Measurements from ENCODE around the gene RAD18. TPM values are rescaled to one million over a fixed set of nuclear protein-coding genes. Genes with fewer than 3 reads are reported as not detected.

Gene RAD18
- total RNA-seq, 1 experiment from 2014 or later = 46.6 TPM

DNA sequence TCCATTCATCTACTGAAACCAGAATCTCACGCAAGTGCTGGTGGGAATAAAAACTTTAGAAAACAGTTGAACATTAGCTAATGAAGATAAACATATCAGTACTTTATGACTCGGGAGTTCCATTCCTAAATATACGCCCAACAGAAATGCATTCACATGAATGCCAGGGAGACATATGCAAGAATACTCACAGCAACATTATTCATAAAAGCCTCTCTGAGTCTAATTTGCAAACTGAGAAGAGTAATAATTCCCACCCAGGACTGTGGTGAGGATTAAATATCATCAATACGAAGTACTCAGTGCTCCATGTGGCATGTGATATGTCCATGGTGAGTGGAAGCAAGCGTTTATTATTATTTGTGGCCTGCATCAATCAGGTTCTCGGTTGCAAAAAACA is 128.3 kb downstream of the RAD18 start:
- TF ChIP-seq EZH2 (IDR thresholded peaks at IDR 0.05; ENCODE audit: low read length, unreplicated experiment) = no peak
- no peak for TF ChIP-seq EZH2phosphoT487 (IDR thresholded peaks at IDR 0.05; ENCODE audit: borderline replicate concordance, low read length)
- no peak for TF ChIP-seq CTCF (conservative IDR thresholded peaks at IDR 0.05; ENCODE audit: low read depth, low read length)
- BruUV-seq (replicated peaks) = no TSS peak

GRCh38 chr3:8827641-8828040 is 135.6 kb downstream of the RAD18 start:
- H2AFZ ChIP-seq (ENCODE audit: low read length) = no peak overlapping the region
- TF ChIP-seq EZH2phosphoT487 (IDR thresholded peaks at IDR 0.05; ENCODE audit: borderline replicate concordance, low read length) = no peak
- TF ChIP-seq EZH2 (IDR thresholded peaks at IDR 0.05; ENCODE audit: low read length, unreplicated experiment) = no peak
- no peak for TF ChIP-seq CTCF (conservative IDR thresholded peaks at IDR 0.05; ENCODE audit: low read depth, low read length)
- ATAC-seq = no peak
- H3K36me3 ChIP-seq (ENCODE audit: low read depth, low read length) = no peaks in the 10 kb centered on the region
- CTCF ChIA-PET = no interaction called here
- DNase-seq = no peak
- no peak overlapping the region for H3K9ac ChIP-seq (ENCODE audit: low read length)
- intact Hi-C loops (cut with micrococcal nuclease) = no loop called here
- no peak overlapping the region for H3K4me3 ChIP-seq (ENCODE audit: low read length)
- H3K9me3 ChIP-seq (ENCODE audit: low read length) = no peaks in the 10 kb centered on the region
- BruUV-seq (replicated peaks) = no TSS peak
- no peaks in the 10 kb centered on the region for H3K79me2 ChIP-seq (ENCODE audit: low read length)
- POLR2A ChIA-PET (ENCODE audit: unreplicated experiment) = no interaction called here
- no peaks in the 10 kb centered on the region for H3K9me2 ChIP-seq (replicated peaks; ENCODE audit: low read length)
- H3K27ac ChIP-seq (ENCODE audit: low read length) = no peak overlapping the region
- no peaks in the 10 kb centered on the region for H4K20me1 ChIP-seq (ENCODE audit: low read length)
- no peaks in the 10 kb centered on the region for H3K27me3 ChIP-seq (ENCODE audit: low read length)
- H3F3A ChIP-seq (ENCODE audit: low read length, unreplicated experiment) = no peaks in the 10 kb centered on the region
- H3K4me1 ChIP-seq (ENCODE audit: insufficient read depth, low read length) = peaks cover 4% of the 10 kb centered on the region; the same call in 1 of the 2 replicates
- no peak overlapping the region for H3K4me2 ChIP-seq (ENCODE audit: low read length)

More for the DNA sequence above, 128.3 kb downstream of the RAD18 start:
- no peak overlapping the region for H3K4me2 ChIP-seq (ENCODE audit: low read length)
- H3K79me2 ChIP-seq (ENCODE audit: low read length) = no peaks in the 10 kb centered on the region
- H3K4me3 ChIP-seq (ENCODE audit: low read length) = no peak overlapping the region
- H3K27me3 ChIP-seq (ENCODE audit: low read length) = no peaks in the 10 kb centered on the region
- H3K9ac ChIP-seq (ENCODE audit: low read length) = no peak overlapping the region
- H4K20me1 ChIP-seq (ENCODE audit: low read length) = no peaks in the 10 kb centered on the region
- ChIA-PET POLR2A (ENCODE audit: unreplicated experiment) (interaction anchor here (0.6 kb wide), 1 partner anchor 97 kb away, joined by 9 read pairs; no protein-coding TSS in a partner anchor), CTCF (no interaction called here)
- peaks cover 8% of the 10 kb centered on the region; the same call in 1 of the 2 replicates for H3K4me1 ChIP-seq (ENCODE audit: insufficient read depth, low read length)
- no peak overlapping the region for H2AFZ ChIP-seq (ENCODE audit: low read length)
- H3K27ac ChIP-seq (ENCODE audit: low read length) = no peak overlapping the region
- no peaks in the 10 kb centered on the region for H3K9me2 ChIP-seq (replicated peaks; ENCODE audit: low read length)
- intact Hi-C loops (cut with micrococcal nuclease) = no loop called here
- H3K36me3 ChIP-seq (ENCODE audit: low read depth, low read length) = no peaks in the 10 kb centered on the region
- H3F3A ChIP-seq (ENCODE audit: low read length, unreplicated experiment) = no peaks in the 10 kb centered on the region
- DNase-seq (no peak), ATAC-seq (no peak)
- H3K9me3 ChIP-seq (ENCODE audit: low read length) = no peaks in the 10 kb centered on the region

Other genes with a start within 250 kb of the RAD18 start
- gene CAV3, start 229.7 kb downstream of the RAD18 start, total RNA-seq (2014; rRNA removed) = not detected in 2 replicates
- 21.5 and 23.1 TPM in 2 replicates for gene OXTR, start 193.9 kb downstream of the RAD18 start, total RNA-seq (2014; rRNA removed)

Data from PC-3 (cell line).